Stimulated activated CD8-positive, alpha-beta memory T cell treated with anti-CD3 and anti-CD28 coated beads, Interleukin-4, amount 100 ng/mL, for 48 hours (primary cell): ENCODE measurements around the gene EEF2KMT.

ENCODE experiments used
- DNase-seq: peaks from one replicate; pipeline ENCODE4 v3.0.0-alpha.2; 2020

EEF2KMT gene

GRCh38 chr16:5035909-5036227, 61.7 kb downstream of the EEF2KMT start:
- DNase-seq = no peak
